ENCODE data around the gene PTPRN2.
"Not testable (repeated sequence)": the region's sequence is repeated elsewhere in the genome, so short reads cannot be mapped to it uniquely, and the experiment has no call there.

PTPRN2 gene

DNA sequence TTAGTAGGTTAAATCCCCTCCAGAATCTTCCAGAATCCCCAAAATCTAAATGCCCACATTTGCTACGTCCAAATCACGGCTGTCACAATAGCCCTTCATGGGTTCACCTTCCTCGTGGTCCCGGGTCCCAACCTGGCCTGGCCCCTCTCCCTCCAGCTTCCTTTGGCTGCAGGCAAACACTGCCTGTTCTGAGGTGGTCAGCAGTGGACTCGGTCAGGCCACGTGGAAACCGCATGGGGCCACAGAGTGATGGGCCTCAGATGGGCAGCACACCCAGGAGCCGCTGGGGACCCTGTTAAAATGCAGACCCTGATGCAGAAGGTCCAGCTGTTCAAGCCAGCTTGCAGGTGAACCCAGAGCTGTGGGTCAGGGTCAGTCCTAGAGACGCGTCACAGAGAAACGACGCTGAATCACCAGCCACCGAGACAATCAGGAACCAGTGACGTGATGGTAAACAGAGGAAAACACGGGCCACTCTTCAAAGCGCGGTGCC, 662.2 kb downstream of the PTPRN2 start:
- no peak for DNase-seq

DNA sequence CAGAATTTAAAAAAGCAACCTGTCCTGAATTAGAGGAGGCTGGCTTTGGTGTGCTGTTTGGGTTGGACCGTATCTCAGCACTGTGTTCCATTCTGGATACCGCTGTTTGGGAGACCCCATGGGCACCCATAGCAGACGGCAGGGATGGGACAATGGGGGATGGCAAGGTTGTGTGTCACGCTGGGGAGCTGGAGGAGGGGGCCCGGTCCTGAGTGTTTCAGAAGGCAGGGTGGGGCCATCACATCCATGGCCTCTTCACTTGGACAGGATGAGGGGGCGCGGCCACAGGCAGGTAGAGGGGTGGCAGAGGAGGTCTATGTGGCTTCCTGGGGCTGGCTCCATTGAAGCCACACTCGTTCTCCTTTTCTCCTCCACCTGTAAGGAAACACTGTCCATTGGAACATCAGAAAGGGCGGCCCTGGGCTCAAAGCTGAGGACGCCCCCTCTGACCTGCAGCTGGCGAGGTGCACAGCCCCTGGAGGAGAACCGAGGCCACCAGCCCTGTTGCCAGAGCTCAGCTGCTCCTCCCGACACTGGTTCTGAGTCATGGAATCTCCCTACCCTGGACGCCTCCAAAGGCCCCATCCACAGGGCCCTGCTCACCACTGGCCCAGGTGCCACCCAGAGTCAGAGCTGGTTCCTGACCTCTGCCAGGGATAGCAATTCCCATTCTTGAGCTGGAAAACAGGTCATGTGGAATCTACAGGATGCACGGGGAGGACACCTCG, 663.6 kb downstream of the PTPRN2 start:
- no peak for DNase-seq

DNA sequence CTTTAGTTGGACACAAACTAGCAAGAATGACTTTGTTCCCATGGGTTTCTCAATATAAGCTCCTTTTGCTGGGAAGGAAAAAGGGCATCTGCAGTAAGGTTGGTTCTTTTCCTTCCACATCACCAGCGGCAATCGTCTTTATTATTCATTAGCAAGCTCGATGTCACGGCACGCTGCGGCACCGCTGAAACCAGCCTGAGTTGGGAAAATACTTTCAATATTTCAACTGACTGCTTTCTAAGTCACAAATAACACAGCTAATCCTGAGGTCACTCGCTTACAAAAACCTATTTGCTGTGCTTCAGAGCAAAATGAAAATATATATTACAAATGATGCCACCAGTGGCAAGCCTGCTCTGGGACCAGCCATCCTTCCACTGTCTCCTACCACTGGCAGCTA, 665.0 kb downstream of the PTPRN2 start:
- DNase-seq: no peak

DNA sequence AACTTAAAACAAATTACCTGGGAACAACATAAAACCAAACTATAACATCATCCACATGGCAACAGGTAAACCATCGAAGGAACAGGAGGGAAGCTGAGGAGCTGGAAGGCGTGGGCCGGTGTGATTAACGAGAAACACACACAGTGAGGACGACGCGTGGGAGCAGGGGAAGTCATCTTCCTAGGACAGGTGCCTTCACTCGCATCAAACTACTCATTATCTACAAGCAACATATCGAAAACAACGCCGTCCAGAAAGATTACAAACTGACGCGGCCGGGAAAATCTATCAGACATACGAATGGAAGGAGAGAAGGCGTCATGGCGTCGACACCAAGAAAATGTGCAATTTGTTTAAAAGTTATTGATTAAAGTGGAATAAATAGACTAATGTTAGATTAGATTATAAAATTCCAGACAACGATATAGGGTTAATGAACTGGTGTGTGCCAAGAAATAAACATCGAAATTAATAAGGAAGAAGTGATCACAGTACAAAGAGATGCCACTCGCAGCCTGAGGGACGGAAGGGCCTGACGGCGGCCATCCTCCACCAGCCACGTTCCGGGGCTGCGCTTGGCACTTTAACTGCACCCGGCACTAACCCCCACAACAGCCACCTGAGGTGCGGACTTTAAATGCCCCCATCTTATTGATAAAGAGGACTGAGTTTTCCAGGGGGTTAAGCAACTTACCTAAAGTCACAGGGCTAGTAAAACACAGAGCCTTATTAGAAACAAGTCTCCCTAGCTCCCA, 669.1 kb downstream of the PTPRN2 start:
- no peak for DNase-seq

DNA sequence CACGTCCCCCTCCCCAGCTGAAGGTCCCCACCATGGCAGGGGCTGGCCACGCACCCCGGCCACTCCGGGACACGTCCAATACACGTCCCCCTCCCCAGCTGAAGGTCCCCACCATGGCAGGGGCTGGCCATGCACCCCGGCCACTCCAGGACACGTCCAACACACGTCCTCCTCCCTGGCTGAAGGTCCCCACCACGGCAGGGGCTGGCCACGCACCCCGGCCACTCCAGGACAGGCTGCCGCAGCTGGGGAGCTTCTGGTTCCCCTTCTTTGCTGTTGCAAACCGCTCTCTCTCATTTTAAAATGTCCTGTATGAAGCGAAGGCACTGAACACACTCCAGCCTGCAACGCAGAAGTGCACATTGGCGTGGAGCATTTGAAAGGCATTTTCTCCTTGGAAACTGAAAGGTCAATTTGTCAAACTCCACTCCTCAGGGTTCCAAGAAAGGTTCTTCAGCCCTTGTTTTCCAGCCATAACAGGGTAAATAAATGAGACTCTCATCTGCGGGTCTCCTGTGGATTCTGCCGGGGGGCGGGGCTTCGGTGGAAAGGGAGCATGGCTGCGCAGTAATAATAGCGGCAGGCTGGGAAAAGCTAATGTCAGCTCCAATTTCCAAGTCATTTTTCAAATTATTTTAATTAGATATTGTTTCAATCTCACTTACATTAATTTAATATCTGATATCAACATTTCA, 670.5 kb downstream of the PTPRN2 start:
- DNase-seq: no peak

DNA sequence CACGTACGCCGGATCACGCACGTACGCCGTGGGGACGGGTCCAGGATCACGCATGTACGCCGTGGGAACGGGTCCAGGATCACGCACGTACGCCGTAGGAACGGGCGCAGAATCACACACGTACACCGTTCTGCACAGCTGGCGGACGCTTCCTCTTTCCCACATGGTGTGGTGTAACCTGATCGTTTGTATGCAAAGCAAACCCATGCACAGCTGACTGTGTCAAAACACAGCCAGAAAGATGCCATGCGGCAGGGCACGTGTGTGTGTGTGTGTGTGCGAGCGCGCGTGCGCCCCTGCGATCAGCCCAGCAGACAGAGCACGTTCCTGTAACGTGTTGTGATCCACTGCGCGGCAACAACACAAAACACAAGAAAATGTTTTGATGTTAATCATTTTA, 677.2 kb downstream of the PTPRN2 start:
- no peak for DNase-seq

DNA sequence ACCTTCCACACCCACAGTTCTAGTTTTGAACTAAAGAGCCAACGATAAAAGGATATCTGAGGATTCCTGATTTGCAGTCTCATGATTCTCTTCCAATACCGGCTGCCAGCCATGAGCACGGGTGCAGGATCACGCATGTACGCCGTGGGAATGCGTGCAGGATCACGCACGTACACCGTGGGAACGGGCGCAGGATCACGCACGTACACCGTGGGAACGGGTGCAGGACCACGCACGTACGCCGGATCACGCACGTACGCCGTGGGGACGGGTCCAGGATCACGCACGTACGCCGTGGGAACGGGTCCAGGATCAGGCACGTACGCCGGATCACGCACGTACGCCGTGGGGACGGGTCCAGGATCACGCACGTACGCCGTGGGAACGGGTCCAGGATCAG, 677.6 kb downstream of the PTPRN2 start:
- DNase-seq: not testable (repeated sequence)

DNA sequence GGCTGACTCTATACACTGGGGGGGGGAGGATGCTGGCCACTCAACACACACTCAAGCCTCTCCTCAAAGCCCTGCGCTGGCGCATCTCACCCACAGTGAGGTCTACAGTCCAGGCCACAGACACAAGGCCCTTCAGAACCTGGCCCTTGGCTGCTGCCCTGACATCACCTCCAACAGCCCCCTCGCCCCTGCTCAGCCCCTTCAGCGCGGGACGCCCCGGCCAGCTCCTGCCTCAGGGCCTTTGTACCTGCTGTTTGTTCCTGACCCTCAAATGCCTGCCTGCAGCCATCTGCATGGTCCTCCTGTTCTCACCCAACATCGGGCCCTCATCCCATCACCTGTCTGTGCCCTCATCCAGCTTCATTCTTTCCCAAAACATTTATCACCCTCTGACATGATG, 678.3 kb downstream of the PTPRN2 start:
- DNase-seq: no peak

DNA sequence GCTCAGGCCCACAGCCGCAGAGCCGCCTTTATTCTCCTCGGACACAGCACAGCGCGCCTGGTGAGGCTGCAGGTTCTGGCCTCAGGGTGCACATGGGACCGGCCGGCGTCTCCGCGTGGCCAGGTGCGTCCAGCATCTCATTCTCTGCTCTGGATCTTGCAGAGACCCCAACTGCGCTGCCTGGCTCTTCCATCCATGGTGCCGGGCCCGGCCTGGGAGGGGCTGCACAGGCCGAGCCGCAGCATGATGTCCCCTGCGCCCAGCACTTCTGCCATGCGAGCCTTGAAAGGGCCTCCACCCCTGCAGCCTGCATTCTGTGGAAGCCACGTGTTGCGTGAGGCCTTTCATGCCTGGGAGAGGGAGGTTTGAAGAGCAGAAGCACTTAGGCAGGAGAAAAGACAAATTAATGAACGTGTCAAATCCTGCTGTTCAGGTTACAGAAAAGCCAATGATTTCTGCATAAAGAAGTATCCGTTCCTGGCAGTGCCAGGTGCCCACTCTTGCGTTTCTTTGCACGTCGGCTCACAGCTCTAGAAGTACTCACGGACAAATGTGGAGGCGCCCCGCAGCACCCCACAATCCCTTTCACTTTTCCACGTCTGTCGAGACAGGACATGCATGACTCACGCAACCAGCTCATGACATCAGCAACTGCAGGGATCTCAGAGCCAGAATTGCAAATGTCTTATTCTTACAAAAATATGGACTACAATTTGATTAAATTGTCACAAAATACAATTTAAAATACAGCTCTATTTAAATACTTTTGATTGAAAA, 679.4 kb downstream of the PTPRN2 start:
- no peak for DNase-seq

DNA sequence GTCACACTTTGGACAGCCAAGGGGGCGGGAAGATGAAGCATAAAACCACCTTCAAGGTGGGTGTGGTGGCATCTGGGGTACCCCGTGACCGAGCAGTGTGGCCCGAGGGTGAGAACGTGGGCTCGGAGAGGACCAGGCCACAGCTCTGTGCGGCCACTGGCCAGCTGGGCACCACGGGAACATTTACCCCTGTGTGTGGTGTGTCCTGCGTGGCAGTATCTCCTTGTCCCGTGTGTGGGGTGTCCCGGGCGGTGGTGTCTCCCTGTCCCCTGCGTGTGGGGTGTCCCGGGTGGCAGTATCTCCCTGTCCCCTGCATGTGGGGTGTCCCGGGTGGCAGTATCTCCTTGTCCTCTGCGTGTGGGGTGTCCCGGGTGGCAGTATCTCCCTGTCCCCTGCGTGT, 680.5 kb downstream of the PTPRN2 start:
- no peak for DNase-seq

DNA sequence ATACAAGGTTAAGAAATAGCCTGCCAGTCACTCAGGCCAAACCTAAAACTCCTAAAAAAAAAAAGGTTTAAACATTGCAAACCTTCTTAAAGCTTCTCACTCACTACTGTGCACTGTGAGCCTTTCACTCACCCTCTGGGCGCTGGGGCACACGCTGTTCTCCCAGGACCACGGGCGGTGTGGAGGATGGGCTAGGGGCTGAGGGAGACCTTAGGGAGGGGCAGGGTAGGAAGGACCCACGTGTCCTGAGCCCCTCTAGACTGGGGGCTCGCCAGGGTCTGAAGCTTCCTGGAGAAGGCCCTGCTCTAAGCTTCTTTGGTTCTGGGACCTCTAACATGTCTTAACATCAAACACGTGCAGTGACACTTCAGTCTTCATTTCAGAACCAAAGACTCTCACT, 681.0 kb downstream of the PTPRN2 start:
- no peak for DNase-seq

DNA sequence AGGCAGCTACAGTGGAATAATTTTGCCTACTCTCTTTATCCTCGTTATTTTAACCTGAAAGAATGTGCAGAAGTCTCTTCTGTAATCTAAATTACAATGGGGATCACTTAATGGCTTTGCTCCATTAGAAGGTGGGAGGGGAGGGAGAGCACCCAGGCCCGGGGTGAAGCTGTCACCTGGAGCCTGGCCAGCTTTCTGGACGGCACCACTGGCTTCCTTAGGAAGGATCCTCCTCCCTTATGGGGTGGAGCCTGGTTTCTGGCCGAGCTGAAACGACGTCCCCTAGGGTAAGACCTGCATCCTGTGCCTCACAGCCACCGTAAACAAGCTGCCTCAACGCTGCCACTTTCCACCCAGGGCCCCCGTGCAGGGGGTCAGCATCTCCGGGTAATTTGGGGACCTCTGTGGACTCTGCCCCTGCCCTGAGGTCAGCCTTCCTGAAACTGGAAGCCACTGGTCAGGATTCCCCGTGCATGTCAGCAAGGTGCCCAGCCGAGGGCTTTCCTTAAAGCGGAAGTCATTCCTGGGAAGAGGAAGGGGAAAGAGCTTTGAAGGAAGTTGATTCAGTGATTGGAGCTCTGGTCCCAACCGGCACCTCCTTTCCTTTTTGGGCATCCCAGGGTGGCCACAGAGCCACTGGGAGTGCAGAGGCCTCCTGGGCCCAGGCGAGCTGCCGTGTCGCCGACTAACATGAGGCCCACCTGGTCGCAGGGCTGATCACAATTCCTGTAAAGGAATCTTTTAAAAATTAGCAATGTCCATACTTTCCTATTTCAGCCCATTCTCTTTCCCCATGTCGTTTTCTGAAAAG, 681.8 kb downstream of the PTPRN2 start:
- no peak for DNase-seq

DNA sequence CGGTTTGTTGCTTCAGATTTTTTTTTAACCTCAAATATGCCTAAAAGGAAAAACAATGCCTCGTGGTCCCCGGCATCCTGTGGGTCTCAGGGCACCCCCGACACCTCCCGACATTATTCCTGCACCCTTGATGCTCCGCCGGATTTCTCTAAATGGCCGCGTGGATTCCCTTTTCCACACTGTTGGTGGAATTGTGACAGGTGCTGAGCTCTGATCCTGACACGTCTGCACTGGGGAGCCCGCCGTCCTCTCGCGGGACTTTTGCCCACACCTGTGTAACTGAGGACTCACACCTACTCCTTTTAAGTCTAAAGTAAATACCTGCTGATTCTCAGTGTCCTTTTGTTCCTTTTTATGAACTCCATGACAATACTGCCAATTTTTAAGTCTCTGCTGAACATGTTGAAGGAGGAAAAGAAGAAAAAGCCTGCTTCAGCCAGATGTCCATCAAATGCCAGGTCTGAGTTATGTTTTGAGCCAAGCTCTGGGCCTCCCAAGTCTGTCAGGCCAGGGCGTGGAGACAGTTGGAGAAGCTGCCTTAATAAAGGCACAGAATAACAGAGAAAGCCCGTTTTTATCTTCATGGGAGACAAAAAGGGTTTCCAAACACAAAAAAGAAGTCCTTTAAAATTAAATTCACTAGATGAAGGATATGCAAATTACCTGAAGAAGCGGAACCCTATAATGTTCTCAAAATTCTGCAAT, 682.6 kb downstream of the PTPRN2 start:
- no peak for DNase-seq

DNA sequence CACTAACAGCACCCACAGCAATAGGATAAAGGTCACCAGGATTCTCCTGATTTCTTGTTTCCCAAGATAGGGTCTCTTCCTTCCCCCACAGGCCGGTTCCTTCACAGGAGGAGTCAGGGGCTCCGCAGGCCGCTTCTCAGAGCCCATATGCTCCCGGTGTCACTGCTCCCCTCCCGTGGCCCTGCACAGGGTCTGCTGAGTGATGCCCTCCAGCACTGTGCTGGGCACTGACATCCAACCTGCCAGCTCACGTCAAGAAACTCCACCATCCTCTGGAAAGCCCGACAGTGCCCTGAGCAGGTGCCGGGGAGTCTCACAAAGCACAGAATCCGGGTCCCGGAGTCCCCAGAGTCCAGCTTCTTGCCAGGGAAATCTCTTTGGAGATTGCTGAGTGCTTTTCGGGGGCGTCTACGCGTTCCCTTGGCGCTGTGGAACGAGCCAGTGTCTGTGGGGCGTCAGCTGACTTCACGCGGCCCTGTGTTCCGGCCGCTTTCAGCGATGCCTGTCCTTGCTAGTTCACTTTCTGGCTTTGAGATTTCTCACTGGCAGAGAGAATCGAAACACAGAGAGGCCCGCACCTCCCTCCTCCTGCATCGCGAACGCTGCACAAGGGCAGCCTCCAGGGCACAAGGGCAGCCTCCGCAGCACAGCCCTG, 683.3 kb downstream of the PTPRN2 start:
- DNase-seq: no peak

DNA sequence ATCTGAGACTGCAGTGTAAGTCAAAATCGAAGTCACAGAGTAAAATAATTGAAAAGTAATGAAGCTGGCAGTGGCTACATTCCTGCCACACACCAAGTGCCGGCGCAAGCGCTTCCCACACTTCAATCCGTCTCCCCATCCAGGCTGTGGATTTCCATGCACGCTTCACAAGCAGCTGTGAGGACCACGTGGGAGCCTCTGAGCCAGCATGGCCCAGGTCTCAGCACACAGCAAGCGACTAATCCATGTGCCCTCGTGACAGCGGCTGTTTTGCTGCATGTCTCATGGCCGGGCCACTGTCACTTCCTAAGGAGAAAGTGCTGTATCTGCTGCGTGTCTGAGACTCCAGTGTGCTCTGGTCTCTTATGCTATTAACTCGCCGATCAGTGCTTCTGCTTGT, 683.9 kb downstream of the PTPRN2 start:
- no peak for DNase-seq

DNA sequence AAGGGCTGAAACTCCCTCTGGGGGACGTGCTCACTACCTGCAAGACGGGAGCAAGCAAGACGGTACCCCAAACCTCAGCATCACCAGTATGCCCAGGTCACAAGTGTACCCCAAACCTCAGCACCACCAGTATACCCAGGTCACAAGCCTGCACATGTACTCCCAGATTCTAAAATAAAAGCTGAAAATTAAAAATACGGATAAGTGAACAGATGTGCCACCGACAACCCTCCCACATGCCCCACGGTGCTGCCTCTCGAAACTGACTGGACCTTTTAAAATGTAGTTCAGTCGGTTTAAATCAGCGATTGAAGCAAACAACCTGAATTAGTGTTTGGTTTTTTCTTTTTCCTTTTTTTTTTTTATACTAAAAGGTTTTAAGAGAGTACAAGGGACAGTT, 684.3 kb downstream of the PTPRN2 start:
- no peak for DNase-seq

DNA sequence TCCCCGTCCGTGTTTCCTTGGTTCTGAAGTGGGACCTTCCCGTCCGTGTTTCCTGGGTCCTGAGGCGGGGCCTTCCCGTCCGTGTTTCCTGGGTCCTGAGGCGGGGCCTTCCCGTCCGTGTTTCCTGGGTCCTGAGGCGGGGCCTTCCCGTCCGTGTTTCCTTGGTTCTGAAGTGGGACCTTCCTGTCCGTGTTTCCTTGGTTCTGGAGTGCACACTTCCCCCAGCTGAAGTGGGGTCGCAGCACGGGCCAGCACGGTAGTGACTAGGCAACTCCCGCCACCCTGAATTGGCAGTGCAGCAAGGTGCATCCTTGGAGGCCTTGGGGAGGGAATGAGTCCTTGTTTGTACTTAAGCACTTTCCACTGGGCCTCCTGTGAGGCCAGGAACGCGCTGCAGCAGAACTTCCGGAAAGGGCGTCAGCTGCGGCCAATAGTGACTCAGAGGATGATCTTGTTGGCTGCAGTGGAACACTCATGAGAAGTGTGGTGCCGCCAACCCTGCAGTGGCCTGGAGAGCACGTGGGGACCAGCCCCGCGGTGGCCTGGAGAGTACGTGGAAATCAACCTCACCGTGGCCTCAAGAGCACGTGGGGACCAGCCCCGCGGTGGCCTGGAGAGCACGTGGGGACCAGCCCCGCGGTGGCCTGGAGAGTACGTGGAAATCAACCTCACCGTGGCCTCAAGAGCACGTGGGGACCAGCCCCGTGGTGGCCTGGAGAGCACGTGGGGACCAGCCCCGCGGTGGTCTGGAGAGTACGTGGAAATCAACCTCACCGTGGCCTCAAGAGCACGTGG, 685.6 kb downstream of the PTPRN2 start:
- DNase-seq: not testable (repeated sequence)

DNA sequence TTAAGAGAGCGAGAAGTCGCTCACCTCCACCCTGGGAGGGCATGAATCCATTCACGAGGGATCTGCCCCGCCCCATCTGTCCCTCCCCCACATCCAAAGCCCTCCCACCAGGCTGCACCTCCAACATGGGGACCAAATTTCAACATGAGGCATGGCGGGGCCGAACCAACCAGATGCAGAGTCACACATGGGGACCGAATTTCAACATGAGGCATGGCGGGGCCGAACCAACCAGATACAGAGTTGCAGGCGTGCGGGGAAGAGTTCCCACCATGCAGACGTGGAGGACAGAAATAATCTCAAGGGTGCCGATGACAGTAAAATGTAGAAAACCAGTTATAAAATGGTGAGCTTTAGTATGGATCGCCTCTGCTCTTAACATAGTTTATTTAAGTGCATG, 686.5 kb downstream of the PTPRN2 start:
- no peak for DNase-seq

DNA sequence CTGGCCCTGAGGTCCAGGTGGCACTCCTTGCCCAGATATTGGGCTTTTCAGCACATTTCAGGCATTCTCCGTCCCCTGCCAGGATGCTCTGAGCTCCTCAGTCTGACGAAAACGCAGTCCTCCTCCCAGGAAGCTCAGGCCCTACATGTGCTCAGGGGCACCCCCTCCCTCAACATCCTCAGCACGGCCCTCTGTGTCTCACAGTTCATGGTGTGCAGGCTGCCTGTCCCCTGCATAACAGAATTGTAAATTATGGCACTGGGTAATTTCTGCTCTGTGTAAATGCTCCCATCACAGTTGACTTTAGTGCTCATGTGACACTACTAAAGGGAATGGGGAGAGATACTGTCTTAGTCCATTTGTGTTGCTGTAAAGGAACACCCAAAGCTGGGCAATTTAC, 687.1 kb downstream of the PTPRN2 start:
- no peak for DNase-seq

DNA sequence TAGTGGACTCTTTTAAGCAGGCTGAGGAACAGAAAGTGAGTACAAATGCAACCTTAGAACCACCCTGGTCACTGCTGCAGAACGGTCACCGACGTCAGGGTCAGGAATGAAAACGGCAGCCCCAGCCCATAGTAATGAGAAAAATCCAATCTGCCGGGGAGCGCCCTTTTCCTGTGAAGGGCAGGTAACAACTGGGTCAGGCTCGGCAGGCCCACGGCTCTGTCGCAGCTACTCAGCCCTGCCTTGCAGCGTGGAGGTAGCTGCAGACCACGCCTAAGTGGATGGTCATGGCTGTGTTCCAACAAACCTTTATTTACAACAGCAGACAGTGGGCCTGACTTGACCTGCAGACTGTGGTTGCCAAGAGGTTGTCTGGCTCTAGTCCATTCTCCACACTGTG, 687.6 kb downstream of the PTPRN2 start:
- no peak for DNase-seq
